Neural cell (in vitro differentiated cells): Measurements from ENCODE around the gene ZNF853. TPM values are rescaled to one million over a fixed set of nuclear protein-coding genes. Genes with fewer than 3 reads are reported as not detected.

Source experiments
- H2AFZ ChIP-seq: fragments of 200-600, 300-800 bp; sonication (generic), shearing (Covaris generic); 2 replicates; pipeline ENCODE4 v1.6.0; 2014; ENCODE audit warnings: low read depth, mild to moderate bottlenecking, antibody characterized with exemption, low read length, moderate library complexity
- H3F3A ChIP-seq: fragments of 200-600 bp; shearing (Covaris generic); 2 replicates; pipeline ENCODE4 v1.6.1; 2016; ENCODE audit warnings: mild to moderate bottlenecking, moderate library complexity, mixed read lengths, antibody characterized with exemption, low read length; ENCODE audit not compliant: insufficient read depth, poor library complexity, severe bottlenecking
- H3K27ac ChIP-seq: fragments of 200-600, 300-800 bp; sonication (generic), shearing (Covaris generic); 2 replicates; pipeline ENCODE4 v1.5.1; 2014; ENCODE audit warnings: mild to moderate bottlenecking, low read length, moderate library complexity
- H3K27me3 ChIP-seq: fragments of 300-800, 200-600 bp; sonication (generic), shearing (Covaris generic); 2 replicates; pipeline ENCODE4 v1.6.0; 2014; ENCODE audit warnings: mild to moderate bottlenecking, low read depth, low read length, moderate library complexity; ENCODE audit not compliant: insufficient read depth
- H3K36me3 ChIP-seq: fragments of 300-800, 200-600 bp; sonication (generic), shearing (Covaris generic); 2 replicates; pipeline ENCODE4 v1.5.1; 2014; ENCODE audit warnings: mild to moderate bottlenecking, antibody characterized with exemption, low read length, moderate library complexity; ENCODE audit not compliant: insufficient read depth
- H3K4me2 ChIP-seq: fragments of 300-800, 200-600 bp; sonication (generic), shearing (Covaris generic); 2 replicates; pipeline ENCODE4 v1.6.0; 2014; ENCODE audit warnings: mild to moderate bottlenecking, low read length
- H3K4me3 ChIP-seq: fragments of 300-800, 200-600 bp; sonication (generic), shearing (Covaris generic); 2 replicates; pipeline ENCODE4 v1.5.1; 2014; ENCODE audit warnings: mild to moderate bottlenecking, low read length, moderate library complexity
- H3K79me2 ChIP-seq: fragments of 200-600 bp; shearing (Covaris generic); replicated peaks from 2 replicates; pipeline ENCODE4 v1.6.0; 2014; ENCODE audit warnings: mild to moderate bottlenecking, low read length, moderate library complexity; ENCODE audit not compliant: insufficient read depth
- H3K9ac ChIP-seq: fragments of 300-800, 200-600 bp; sonication (generic), shearing (Covaris generic); 2 replicates; pipeline ENCODE4 v1.6.1; 2016; ENCODE audit warnings: mild to moderate bottlenecking, low read length, mixed read lengths
- H3K9me2 ChIP-seq: fragments of 200-600 bp; shearing (Covaris generic); 2 replicates; pipeline ENCODE4 v1.6.1; 2016; ENCODE audit warnings: mild to moderate bottlenecking, low read length, mixed read lengths; ENCODE audit not compliant: insufficient read depth
- H3K9me3 ChIP-seq: fragments of 200-600, 300-800 bp; sonication (generic), shearing (Covaris generic); 2 replicates; pipeline ENCODE4 v1.6.1; 2016; ENCODE audit warnings: mild to moderate bottlenecking, mixed run types, low read length, moderate library complexity, mixed read lengths
- H4K20me1 ChIP-seq: fragments of 200-600 bp; shearing (Covaris generic); 2 replicates; pipeline ENCODE4 v1.6.1; 2016; ENCODE audit warnings: mild to moderate bottlenecking, mixed run types; ENCODE audit not compliant: insufficient read depth
- EP300 ChIP-seq: fragments of 450-650 bp; conservative IDR thresholded peaks from 2 replicates; pipeline ENCODE4 v1.6.1; 2014; ENCODE audit warnings: antibody characterized with exemption, mild to moderate bottlenecking, moderate library complexity; ENCODE audit not compliant: poor library complexity, severe bottlenecking
- EZH2 ChIP-seq: fragments of 200-600, 300-800 bp; shearing (Covaris generic), sonication (generic); IDR thresholded peaks from 2 replicates; pipeline ENCODE4 v1.6.1; 2014; ENCODE audit warnings: antibody characterized with exemption, low read length, borderline replicate concordance, mild to moderate bottlenecking; ENCODE audit not compliant: insufficient read depth, poor library complexity, severe bottlenecking
- MXI1 ChIP-seq: fragments of 450-650 bp; conservative IDR thresholded peaks from 2 replicates; pipeline ENCODE4 v1.6.1; 2014; ENCODE audit warnings: antibody characterized with exemption, mild to moderate bottlenecking; ENCODE audit not compliant: poor library complexity, severe bottlenecking
- POLR2AphosphoS5 ChIP-seq: IDR thresholded peaks from 2 replicates; pipeline ENCODE4 v1.6.1; 2012
- RAD21 ChIP-seq: fragments of 450-650 bp; conservative IDR thresholded peaks from 2 replicates; pipeline ENCODE4 v1.6.1; 2014; ENCODE audit warnings: antibody characterized with exemption, mild to moderate bottlenecking, moderate library complexity
- SMC3 ChIP-seq: fragments of 450-650 bp; conservative IDR thresholded peaks from 2 replicates; pipeline ENCODE4 v1.6.1; 2014; ENCODE audit warnings: antibody characterized with exemption, mild to moderate bottlenecking, moderate library complexity; ENCODE audit not compliant: poor library complexity
- TAF1 ChIP-seq: IDR thresholded peaks from 2 replicates; pipeline ENCODE4 v1.6.1; 2012; ENCODE audit warnings: low read depth
- polyA plus RNA-seq: library from polyadenylated mRNA; depleted of rRNA; stranded (reverse); fragments of >200 nt; gene quantifications from 2 replicates; pipeline ENCODE4 v1.2.3, GENCODE V29; 2014
- TF ChIP-seq, protein P1 (sequence below): IDR thresholded peaks from 2 replicates; pipeline ENCODE4 v1.6.1; 2012; ENCODE audit warnings: borderline replicate concordance
- TF ChIP-seq, protein P2 (sequence below): fragments of 450-650 bp; IDR thresholded peaks from 2 replicates; pipeline ENCODE4 v1.5.1; 2014; ENCODE audit warnings: antibody characterized with exemption, mild to moderate bottlenecking, moderate library complexity; ENCODE audit not compliant: poor library complexity, severe bottlenecking

ZNF853 gene
- polyA plus RNA-seq, 1 donor from 2014 or later: 8.7 TPM

GRCh38 chr7:6621195-6622133 lies 6.1 kb downstream of the ZNF853 start:
- Histone ChIP-seq H3K36me3 (no peaks in the 10 kb centered on the region), H3F3A (no peaks in the 10 kb centered on the region), H3K4me3 (no peak overlapping the region), H3K9me2 (no peaks in the 10 kb centered on the region), H3K4me2 (no peak overlapping the region), H2AFZ (no peak overlapping the region), H3K9me3 (no peaks in the 10 kb centered on the region), H3K9ac (no peak overlapping the region), H4K20me1 (no peaks in the 10 kb centered on the region), H3K27ac (no peak overlapping the region), H3K79me2 (no peaks in the 10 kb centered on the region), H3K27me3 (no peaks in the 10 kb centered on the region)
- TF ChIP-seq EP300 (no peak), RAD21 (no peak), EZH2 (no peak), TAF1 (no peak), MXI1 (no peak), SMC3 (no peak), POLR2AphosphoS5 (no peak)
- TF ChIP-seq, protein P1, sequence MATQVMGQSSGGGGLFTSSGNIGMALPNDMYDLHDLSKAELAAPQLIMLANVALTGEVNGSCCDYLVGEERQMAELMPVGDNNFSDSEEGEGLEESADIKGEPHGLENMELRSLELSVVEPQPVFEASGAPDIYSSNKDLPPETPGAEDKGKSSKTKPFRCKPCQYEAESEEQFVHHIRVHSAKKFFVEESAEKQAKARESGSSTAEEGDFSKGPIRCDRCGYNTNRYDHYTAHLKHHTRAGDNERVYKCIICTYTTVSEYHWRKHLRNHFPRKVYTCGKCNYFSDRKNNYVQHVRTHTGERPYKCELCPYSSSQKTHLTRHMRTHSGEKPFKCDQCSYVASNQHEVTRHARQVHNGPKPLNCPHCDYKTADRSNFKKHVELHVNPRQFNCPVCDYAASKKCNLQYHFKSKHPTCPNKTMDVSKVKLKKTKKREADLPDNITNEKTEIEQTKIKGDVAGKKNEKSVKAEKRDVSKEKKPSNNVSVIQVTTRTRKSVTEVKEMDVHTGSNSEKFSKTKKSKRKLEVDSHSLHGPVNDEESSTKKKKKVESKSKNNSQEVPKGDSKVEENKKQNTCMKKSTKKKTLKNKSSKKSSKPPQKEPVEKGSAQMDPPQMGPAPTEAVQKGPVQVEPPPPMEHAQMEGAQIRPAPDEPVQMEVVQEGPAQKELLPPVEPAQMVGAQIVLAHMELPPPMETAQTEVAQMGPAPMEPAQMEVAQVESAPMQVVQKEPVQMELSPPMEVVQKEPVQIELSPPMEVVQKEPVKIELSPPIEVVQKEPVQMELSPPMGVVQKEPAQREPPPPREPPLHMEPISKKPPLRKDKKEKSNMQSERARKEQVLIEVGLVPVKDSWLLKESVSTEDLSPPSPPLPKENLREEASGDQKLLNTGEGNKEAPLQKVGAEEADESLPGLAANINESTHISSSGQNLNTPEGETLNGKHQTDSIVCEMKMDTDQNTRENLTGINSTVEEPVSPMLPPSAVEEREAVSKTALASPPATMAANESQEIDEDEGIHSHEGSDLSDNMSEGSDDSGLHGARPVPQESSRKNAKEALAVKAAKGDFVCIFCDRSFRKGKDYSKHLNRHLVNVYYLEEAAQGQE: no peak
- TF ChIP-seq, protein P2, sequence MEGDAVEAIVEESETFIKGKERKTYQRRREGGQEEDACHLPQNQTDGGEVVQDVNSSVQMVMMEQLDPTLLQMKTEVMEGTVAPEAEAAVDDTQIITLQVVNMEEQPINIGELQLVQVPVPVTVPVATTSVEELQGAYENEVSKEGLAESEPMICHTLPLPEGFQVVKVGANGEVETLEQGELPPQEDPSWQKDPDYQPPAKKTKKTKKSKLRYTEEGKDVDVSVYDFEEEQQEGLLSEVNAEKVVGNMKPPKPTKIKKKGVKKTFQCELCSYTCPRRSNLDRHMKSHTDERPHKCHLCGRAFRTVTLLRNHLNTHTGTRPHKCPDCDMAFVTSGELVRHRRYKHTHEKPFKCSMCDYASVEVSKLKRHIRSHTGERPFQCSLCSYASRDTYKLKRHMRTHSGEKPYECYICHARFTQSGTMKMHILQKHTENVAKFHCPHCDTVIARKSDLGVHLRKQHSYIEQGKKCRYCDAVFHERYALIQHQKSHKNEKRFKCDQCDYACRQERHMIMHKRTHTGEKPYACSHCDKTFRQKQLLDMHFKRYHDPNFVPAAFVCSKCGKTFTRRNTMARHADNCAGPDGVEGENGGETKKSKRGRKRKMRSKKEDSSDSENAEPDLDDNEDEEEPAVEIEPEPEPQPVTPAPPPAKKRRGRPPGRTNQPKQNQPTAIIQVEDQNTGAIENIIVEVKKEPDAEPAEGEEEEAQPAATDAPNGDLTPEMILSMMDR: no peak

GRCh38 chr7:6622134-6622710 lies 6.8 kb downstream of the ZNF853 start:
- no peaks in the 10 kb centered on the region for H3K27me3 ChIP-seq
- H3K79me2 ChIP-seq: no peaks in the 10 kb centered on the region
- no peaks in the 10 kb centered on the region for H3F3A ChIP-seq
- H3K27ac ChIP-seq: no peak overlapping the region
- no peak overlapping the region for H3K4me3 ChIP-seq
- H3K36me3 ChIP-seq: no peaks in the 10 kb centered on the region
- H3K9me2 ChIP-seq: no peaks in the 10 kb centered on the region
- H4K20me1 ChIP-seq: no peaks in the 10 kb centered on the region
- no peaks in the 10 kb centered on the region for H3K9me3 ChIP-seq
- H3K4me2 ChIP-seq: no peak overlapping the region
- no peak overlapping the region for H2AFZ ChIP-seq
- TF ChIP-seq SMC3 (no peak), TAF1 (no peak), EP300 (no peak)
- TF ChIP-seq, protein P1: no peak
- H3K9ac ChIP-seq: no peak overlapping the region
